H9 (cell line): ENCODE data around the gene TRERF1. TPM values are rescaled to one million over a fixed set of nuclear protein-coding genes. Genes with fewer than 3 reads are reported as not detected.
"Not testable (repeated sequence)": the region's sequence is repeated elsewhere in the genome, so short reads cannot be mapped to it uniquely, and the experiment has no call there.

Source experiments
- DNase-seq: peaks from one replicate; pipeline ENCODE4 v3.0.0-alpha.2; 2017
- H2AFZ ChIP-seq: one replicate; pipeline ENCODE4 v1.6.1; 2013; ENCODE audit warnings: mild to moderate bottlenecking, low read length, control low read depth, moderate library complexity
- H2AK5ac ChIP-seq: 2 replicates; pipeline ENCODE4 v1.6.1; 2013; ENCODE audit warnings: low read length, control low read depth, mixed read lengths; ENCODE audit not compliant: insufficient read length
- H2BK120ac ChIP-seq: one replicate; pipeline ENCODE4 v1.6.1; 2013; ENCODE audit warnings: low read depth, mild to moderate bottlenecking, low read length, control low read depth, inconsistent platforms; ENCODE audit not compliant: poor library complexity, severe bottlenecking
- H2BK12ac ChIP-seq: 2 replicates; pipeline ENCODE4 v1.6.1; 2013; ENCODE audit warnings: low read length, control low read depth, mixed read lengths, low read depth; ENCODE audit not compliant: insufficient read length
- H2BK15ac ChIP-seq: 2 replicates; pipeline ENCODE4 v1.6.1; 2013; ENCODE audit warnings: low read depth, low read length, control low read depth
- H2BK20ac ChIP-seq: one replicate; pipeline ENCODE4 v1.6.1; 2013; ENCODE audit warnings: low read depth, mild to moderate bottlenecking, low read length, control low read depth, inconsistent platforms; ENCODE audit not compliant: poor library complexity, severe bottlenecking
- H2BK5ac ChIP-seq: 2 replicates; pipeline ENCODE4 v1.6.1; 2013; ENCODE audit warnings: low read length, control low read depth, mixed read lengths; ENCODE audit not compliant: insufficient read length
- H3K14ac ChIP-seq: 2 replicates; pipeline ENCODE4 v1.6.1; 2013; ENCODE audit warnings: low read length, control low read depth; ENCODE audit not compliant: insufficient read depth
- H3K18ac ChIP-seq: 2 replicates; pipeline ENCODE4 v1.6.1; 2013; ENCODE audit warnings: low read depth, mild to moderate bottlenecking, mixed read lengths, low read length, control low read depth; ENCODE audit not compliant: insufficient read length
- H3K23ac ChIP-seq: 2 replicates; pipeline ENCODE4 v1.6.1; 2013; ENCODE audit warnings: low read length, control low read depth, mixed read lengths, low read depth; ENCODE audit not compliant: insufficient read length
- H3K23me2 ChIP-seq: 2 replicates; pipeline ENCODE4 v1.6.1; 2013; ENCODE audit warnings: low read depth, mild to moderate bottlenecking, mixed read lengths, low read length, control low read depth; ENCODE audit not compliant: insufficient read length, poor library complexity, severe bottlenecking
- H3K27ac ChIP-seq: 2 replicates; pipeline ENCODE4 v1.5.1; 2013; ENCODE audit warnings: low read length, control low read depth, mixed read lengths, low read depth; ENCODE audit not compliant: insufficient read length
- H3K27me3 ChIP-seq: 2 replicates; pipeline ENCODE4 v1.6.1; 2013; ENCODE audit warnings: low read length, control low read depth, inconsistent platforms; ENCODE audit not compliant: insufficient read depth
- H3K4ac ChIP-seq: 2 replicates; pipeline ENCODE4 v1.6.1; 2013; ENCODE audit warnings: low read depth, mild to moderate bottlenecking, control low read depth, inconsistent platforms, low read length, moderate library complexity
- H3K4me1 ChIP-seq: 2 replicates; pipeline ENCODE4 v1.6.1; 2013; ENCODE audit warnings: low read length, control low read depth, inconsistent platforms; ENCODE audit not compliant: insufficient read depth
- H3K4me2 ChIP-seq: 2 replicates; pipeline ENCODE4 v1.6.1; 2013; ENCODE audit warnings: low read length, control low read depth, mixed read lengths; ENCODE audit not compliant: insufficient read length, insufficient read depth
- H3K56ac ChIP-seq: 2 replicates; pipeline ENCODE4 v1.6.1; 2013; ENCODE audit warnings: low read depth, mild to moderate bottlenecking, mixed read lengths, low read length, control low read depth; ENCODE audit not compliant: insufficient read length
- H3K79me1 ChIP-seq: 2 replicates; pipeline ENCODE4 v1.6.1; 2013; ENCODE audit warnings: low read depth, mild to moderate bottlenecking, moderate library complexity, low read length, control low read depth, inconsistent platforms; ENCODE audit not compliant: insufficient read depth, poor library complexity, severe bottlenecking
- H3K79me2 ChIP-seq: 2 replicates; pipeline ENCODE4 v1.6.1; 2013; ENCODE audit warnings: low read length, control low read depth, inconsistent platforms; ENCODE audit not compliant: insufficient read depth
- H3K9ac ChIP-seq: 2 replicates; pipeline ENCODE4 v1.6.1; 2013; ENCODE audit warnings: low read length, control low read depth, mixed read lengths; ENCODE audit not compliant: insufficient read length; ENCODE audit errors: extremely low read depth
- H3K9me3 ChIP-seq: one replicate; pipeline ENCODE4 v1.6.1; 2013; ENCODE audit warnings: low read depth, low read length, inconsistent platforms; ENCODE audit not compliant: control insufficient read depth
- H3T11ph ChIP-seq: one replicate; pipeline ENCODE4 v1.6.1; 2013; ENCODE audit warnings: mild to moderate bottlenecking, low read length, control low read depth, inconsistent platforms
- H4K20me1 ChIP-seq: one replicate; pipeline ENCODE4 v1.6.1; 2013; ENCODE audit not compliant: control insufficient read depth, insufficient read length, insufficient read depth
- H4K5ac ChIP-seq: 2 replicates; pipeline ENCODE4 v1.6.1; 2013; ENCODE audit warnings: low read depth, mild to moderate bottlenecking, mixed read lengths, low read length, control low read depth; ENCODE audit not compliant: insufficient read length
- H4K8ac ChIP-seq: replicated peaks from 2 replicates; pipeline ENCODE4 v1.6.1; 2013; ENCODE audit warnings: low read length, control low read depth, mixed read lengths, low read depth; ENCODE audit not compliant: insufficient read length
- H4K91ac ChIP-seq: 2 replicates; pipeline ENCODE4 v1.6.1; 2013; ENCODE audit warnings: low read depth, mild to moderate bottlenecking, moderate library complexity, mixed read lengths, low read length, control low read depth; ENCODE audit not compliant: insufficient read length
- H3K27ac Mint-ChIP-seq, 3 experiments: 2 replicates in 2 of 3; 3 replicates in 1 of 3; pipeline ENCODE4 v1.8.0; 2020 to 2021; ENCODE audit warnings: mixed read lengths in 3 of 3, mild to moderate bottlenecking in 1 of 3, moderate library complexity in 1 of 3
- H3K27me3 Mint-ChIP-seq: 2 replicates; pipeline ENCODE4 v1.8.0; 2021; ENCODE audit warnings: low read depth, mild to moderate bottlenecking, moderate library complexity, mixed read lengths
- H3K36me3 Mint-ChIP-seq, 3 experiments: 2 replicates in 2 of 3; 3 replicates in 1 of 3; pipeline ENCODE4 v1.8.0; 2020 to 2021; ENCODE audit warnings: low read depth in 3 of 3, mixed read lengths in 3 of 3; ENCODE audit not compliant: insufficient read depth in 1 of 3
- H3K4me1 Mint-ChIP-seq, 2 experiments: 2 replicates each; pipeline ENCODE4 v1.8.0; 2020; ENCODE audit warnings: mixed read lengths in 2 of 2
- H3K4me3 Mint-ChIP-seq, 2 experiments: 2 replicates in 1 of 2; 3 replicates in 1 of 2; pipeline ENCODE4 v1.8.0; 2020 to 2021; ENCODE audit warnings: mild to moderate bottlenecking in 2 of 2, mixed read lengths in 2 of 2, moderate library complexity in 1 of 2
- H3K9me3 Mint-ChIP-seq, 2 experiments: 2 replicates in 1 of 2; 3 replicates in 1 of 2; pipeline ENCODE4 v1.8.0; 2020; ENCODE audit warnings: mild to moderate bottlenecking in 2 of 2, mixed read lengths in 2 of 2, moderate library complexity in 1 of 2
- CTCF ChIP-seq: fragments of 200-600 bp; sonication (generic); conservative IDR thresholded peaks from 3 replicates; pipeline ENCODE4 v1.8.0; 2021; ENCODE audit warnings: antibody characterized with exemption, mild to moderate bottlenecking
- WGBS: extraction: QIAGEN DNeasy Blood & Tissue Kit; methylation state at CpG from one replicate; pipeline ENCODE4 v1.1.7; 2013; ENCODE audit warnings: missing lambda C conversion rate, low lambda C conversion rate, mixed read lengths; ENCODE audit not compliant: insufficient read length; ENCODE audit errors: extremely low coverage; 5-methylcytosine and 5-hydroxymethylcytosine counted together
- total RNA-seq: library from RNA; stranded (reverse); gene quantifications from 2 replicates; pipeline ENCODE4 v1.2.1, GENCODE V29; 2021

Gene TRERF1
- total RNA-seq, 1 experiment from 2014 or later = 19.7 TPM

GRCh38 chr6:42193491-42193894 is 258.2 kb downstream of the TRERF1 start:
- Histone ChIP-seq H4K8ac (no peak overlapping the region), H3K56ac (no peak overlapping the region), H3K4ac (no peak overlapping the region), H3K4me1 (peaks cover 5% of the 10 kb centered on the region; the same call in 1 of the 2 replicates), H3K23ac (no peak overlapping the region), H3T11ph (no peak overlapping the region), H2BK5ac (no peak overlapping the region), H3K27me3 (no peaks in the 10 kb centered on the region), H2BK120ac (no peak overlapping the region), H3K9ac (no peak overlapping the region), H4K20me1 (no peaks in the 10 kb centered on the region), H2BK12ac (no peak overlapping the region), H3K4me2 (peak overlapping the region; percentile 44), H2AFZ (no peak overlapping the region), H3K79me1 (no peaks in the 10 kb centered on the region), H3K27ac (no peak overlapping the region), H3K23me2 (no peaks in the 10 kb centered on the region), H4K91ac (no peak overlapping the region), H3K9me3 (no peaks in the 10 kb centered on the region), H4K5ac (no peak overlapping the region), H2BK15ac (no peak overlapping the region), H3K14ac (no peak overlapping the region; the same call in 1 of the 2 replicates), H3K18ac (no peak overlapping the region), H2AK5ac (no peak overlapping the region), H3K79me2 (no peaks in the 10 kb centered on the region), H2BK20ac (no peak overlapping the region)
- no peaks in the 10 kb centered on the region for H3K9me3 Mint-ChIP-seq
- H3K4me1 Mint-ChIP-seq = peaks cover 10 to 21% of the 10 kb centered on the region in 2 experiments
- H3K36me3 Mint-ChIP-seq = no peaks in the 10 kb centered on the region; a peak in 1 of 7 replicates
- WGBS = no CpG with 5 or more reads among the region's 8 CpGs
- DNase-seq = peak; percentile 51
- H3K4me3 Mint-ChIP-seq = peak overlapping the region; percentile 8 to 27; a peak in 1 of 5 replicates
- no peak overlapping the region for H3K27ac Mint-ChIP-seq
- peaks cover 4% of the 10 kb centered on the region for H3K27me3 Mint-ChIP-seq
- TF ChIP-seq CTCF = no peak

- H3K4ac ChIP-seq, H2BK20ac ChIP-seq, H4K20me1 ChIP-seq, H2BK12ac ChIP-seq, H3K4me1 ChIP-seq, H3K79me2 ChIP-seq, H3K27me3 ChIP-seq, H3K27me3 Mint-ChIP-seq, H2BK120ac ChIP-seq, H2BK5ac ChIP-seq, DNase-seq, H3K9me3 ChIP-seq, H3K4me3 Mint-ChIP-seq, H3K27ac ChIP-seq, H3K4me2 ChIP-seq, H2AK5ac ChIP-seq, H3K14ac ChIP-seq, H3K9me3 Mint-ChIP-seq, H2AFZ ChIP-seq, H3K18ac ChIP-seq, H3K79me1 ChIP-seq, H4K5ac ChIP-seq, H3K9ac ChIP-seq, H2BK15ac ChIP-seq, H3K36me3 Mint-ChIP-seq, H3K23ac ChIP-seq, H3K27ac Mint-ChIP-seq, H4K8ac ChIP-seq, H3T11ph ChIP-seq, H4K91ac ChIP-seq, H3K23me2 ChIP-seq, H3K56ac ChIP-seq: not testable (repeated sequence)
- WGBS = no CpG with 5 or more reads among the region's 5 CpGs
- H3K4me1 Mint-ChIP-seq = peaks cover 10 to 21% of the 10 kb centered on the region in 2 experiments
These were observed 259.3 kb downstream of the TRERF1 start for GRCh38 chr6:42192385-42192784.
